HG02943 (cell line): ENCODE measurements around the gene TRIM2.
"Not testable (repeated sequence)": the region's sequence is repeated elsewhere in the genome, so short reads cannot be mapped to it uniquely, and the experiment has no call there.

Experiments used
- ATAC-seq: cut with Tn5 transposase; IDR thresholded peaks from one replicate; pipeline ENCODE4 v1.9.1; 2021; ENCODE audit warnings: mild to moderate bottlenecking, low read depth, moderate library complexity; ENCODE audit not compliant: unreplicated experiment

The TRIM2 gene

GRCh38 chr4:153204247-153204671, at the start of gene TRIM2:
Gene TRIM2 (plus strand): TSS chr4:153204443. CDS start chr4:153204531, 88 bp downstream.
- no peak for ATAC-seq

GRCh38 chr4:153155686-153156085, 48.6 kb upstream of the TRIM2 start:
- no peak for ATAC-seq

GRCh38 chr4:153156263-153156662, 48.0 kb upstream of the TRIM2 start:
- ATAC-seq, result no peak

DNA sequence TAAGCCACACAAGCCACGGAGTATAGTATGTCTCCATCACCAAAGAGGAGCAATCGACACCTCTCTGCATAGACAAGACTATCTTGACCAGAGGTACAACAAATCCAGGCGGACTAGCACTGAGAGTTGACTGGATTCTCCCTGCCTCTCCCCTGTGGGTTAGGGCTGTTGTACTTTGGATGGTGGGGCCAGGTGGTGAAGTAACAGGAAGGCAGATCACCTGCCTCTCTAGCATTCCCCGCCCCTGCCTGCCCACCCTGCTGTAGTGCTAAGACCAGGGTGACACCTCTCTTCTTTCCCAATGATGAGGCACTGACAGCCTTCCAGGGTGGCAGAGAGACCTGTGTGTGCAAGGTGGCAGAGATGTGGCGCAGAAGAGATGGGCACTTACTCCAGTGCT, 47.5 kb upstream of the TRIM2 start:
- no peak for ATAC-seq

DNA sequence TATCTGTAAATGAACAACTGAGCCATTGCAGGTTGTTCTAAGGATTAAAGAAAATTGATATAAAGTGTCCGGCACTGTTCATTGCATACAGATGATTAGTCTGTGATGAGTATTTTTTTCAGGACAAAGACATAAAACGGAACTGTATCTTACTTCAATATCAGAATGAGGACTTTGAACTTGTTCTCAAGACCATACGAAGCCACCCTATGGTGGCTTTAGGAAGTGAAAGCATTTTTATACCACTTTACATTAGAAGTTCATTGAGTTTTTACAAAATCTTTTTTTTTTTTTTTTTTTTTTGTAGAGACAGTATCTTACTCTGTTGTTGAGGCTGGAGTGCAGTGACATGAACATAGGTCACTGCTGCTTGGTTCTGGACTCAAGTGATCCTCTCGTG, 45.2 kb upstream of the TRIM2 start:
- ATAC-seq, result no peak

DNA sequence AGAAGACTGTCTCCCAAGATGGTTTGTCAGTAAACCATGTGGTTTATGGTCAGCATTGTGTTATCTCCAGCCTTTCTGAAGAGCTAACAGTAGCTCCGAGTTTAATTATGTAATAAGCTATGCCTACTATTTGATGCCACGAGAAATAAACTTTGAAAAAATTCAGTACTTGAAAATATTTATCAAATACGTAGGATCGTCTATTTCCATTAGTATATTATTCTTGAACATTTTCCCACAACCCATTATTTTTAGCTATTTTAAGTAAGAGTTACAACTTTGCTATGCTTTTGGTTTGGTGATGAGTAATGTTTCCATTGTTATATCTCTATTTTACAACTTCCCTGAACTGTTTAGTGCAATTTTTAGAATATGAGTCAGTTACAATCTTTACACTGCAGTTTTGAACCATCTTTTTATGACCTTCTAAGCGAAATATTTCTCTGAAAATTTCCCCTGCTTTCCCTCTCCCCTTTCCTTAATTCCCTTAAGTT, 44.5 kb upstream of the TRIM2 start:
- no peak for ATAC-seq

GRCh38 chr4:153160821-153161220, 43.4 kb upstream of the TRIM2 start:
- ATAC-seq, result no peak

DNA sequence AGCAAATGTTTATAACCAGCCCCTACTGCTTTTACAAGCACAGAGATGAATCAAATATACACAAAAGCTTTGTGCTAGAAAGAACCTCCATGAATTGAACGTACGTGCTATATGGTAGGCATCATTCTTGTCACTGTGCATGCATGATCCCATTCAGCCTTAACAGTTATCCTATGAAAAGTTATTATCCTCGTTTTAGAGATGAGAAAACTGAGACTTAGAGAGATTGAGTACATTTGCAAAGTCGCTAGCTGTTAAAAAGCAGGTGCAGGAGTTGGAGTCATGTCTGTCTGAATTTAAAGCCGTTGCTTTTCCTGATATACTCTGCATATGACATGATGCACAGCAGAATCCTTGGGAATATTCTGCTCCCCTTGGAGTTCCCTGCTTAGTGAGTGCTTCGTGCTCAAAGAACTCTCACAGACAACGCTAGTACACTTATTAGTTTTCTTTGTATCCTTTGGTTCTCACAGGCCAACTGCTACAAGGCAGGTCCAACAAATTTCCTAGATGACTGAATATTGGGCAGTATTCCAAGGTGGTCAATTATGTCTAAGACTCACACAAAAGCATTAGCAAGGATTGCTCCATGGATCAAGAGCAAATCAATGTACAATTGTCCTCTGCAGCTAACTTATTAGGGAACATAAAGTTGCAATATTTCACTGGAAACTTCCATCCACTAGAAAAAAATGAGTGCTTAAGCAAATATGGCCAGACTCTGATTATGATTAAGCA, 42.8 kb upstream of the TRIM2 start:
- no peak for ATAC-seq

GRCh38 chr4:153165236-153165635, 39.0 kb upstream of the TRIM2 start:
- not testable (repeated sequence) for ATAC-seq

- ATAC-seq, result no peak
These were observed 37.3 kb upstream of the TRIM2 start for GRCh38 chr4:153166716-153167501.

GRCh38 chr4:153169776-153170175, 34.5 kb upstream of the TRIM2 start:
- ATAC-seq, result no peak

DNA sequence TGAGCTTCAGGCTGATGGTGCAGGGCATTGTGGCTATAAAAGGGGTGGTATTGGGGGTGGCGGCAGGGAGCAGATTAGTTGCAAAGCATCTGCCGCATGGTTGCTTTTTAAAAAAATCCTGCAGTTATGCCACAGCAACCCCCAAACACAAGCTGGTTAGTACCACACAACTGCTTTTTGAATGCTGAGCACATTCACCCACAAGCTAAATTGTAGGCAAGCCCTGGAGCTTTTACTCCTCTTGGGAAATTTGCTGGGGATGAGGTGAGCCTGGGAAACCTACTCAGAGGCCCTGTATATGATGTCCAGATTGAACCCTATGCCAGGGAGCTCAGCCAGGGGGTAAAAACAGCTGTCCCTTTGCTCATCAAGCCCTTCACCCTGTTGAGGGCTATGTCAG, 33.8 kb upstream of the TRIM2 start:
- no peak for ATAC-seq

GRCh38 chr4:153174821-153175567, 29.2 kb upstream of the TRIM2 start:
- no peak for ATAC-seq

- ATAC-seq, result no peak
These were observed 27.3 kb upstream of the TRIM2 start for GRCh38 chr4:153176938-153177337.

- ATAC-seq, result no peak
These were observed 26.4 kb upstream of the TRIM2 start for GRCh38 chr4:153177841-153178240.

DNA sequence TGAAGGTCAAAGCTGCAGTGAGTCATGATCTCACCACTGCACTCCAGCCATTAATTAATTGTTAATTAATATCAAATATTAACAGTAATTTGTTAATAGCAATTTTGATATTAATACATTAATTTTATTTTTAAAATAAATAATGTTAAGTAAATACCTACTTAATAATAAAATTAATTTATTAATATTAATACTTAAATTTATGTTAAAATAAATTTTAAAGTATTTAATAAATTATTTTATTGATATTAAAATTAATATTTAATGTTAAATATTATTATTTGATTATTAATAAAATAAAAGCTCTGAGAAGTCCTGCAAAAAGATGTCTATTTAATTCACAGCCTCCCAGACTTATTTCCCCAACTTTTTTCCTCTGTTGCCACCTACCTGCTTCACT, 25.1 kb upstream of the TRIM2 start:
- no peak for ATAC-seq

DNA sequence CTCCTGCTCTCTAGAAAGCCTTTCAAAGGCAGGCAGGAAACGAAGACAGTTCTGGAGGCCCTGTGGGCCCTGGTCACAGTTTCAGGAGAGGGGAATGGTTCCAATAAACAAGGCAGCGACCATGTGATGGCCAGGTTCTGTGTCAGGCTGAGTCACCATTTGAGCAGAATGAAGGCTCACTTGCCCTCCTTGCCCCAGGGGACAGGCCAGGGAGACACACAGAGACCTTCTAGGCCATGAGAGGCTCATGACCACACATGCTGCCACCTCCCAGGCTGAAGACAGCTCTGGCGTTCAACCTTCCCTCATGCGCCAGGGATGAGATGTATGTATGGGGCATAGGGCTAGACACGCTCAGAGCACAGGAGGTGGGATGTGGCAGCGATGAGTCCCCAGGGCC, 22.9 kb upstream of the TRIM2 start:
- ATAC-seq, result no peak

DNA sequence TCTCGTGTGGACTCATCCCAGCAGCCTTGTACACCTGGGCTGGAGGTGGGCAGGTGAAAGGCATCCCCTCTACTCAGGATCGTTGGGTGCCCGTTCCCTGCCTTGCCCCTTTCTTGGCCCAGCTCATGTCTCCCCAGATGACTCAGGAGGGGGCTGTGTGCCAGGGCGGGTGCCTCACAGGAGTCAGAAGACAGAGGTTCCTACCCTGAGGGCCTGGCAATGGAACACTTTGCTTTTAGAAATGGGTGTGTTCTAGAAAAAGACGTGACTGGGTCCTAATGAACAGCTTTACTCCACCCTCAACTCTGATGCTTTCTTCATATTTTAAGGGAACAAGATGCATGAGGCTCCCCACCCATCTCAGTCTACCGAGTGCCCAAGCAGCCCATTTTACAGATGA, 22.5 kb upstream of the TRIM2 start:
- no peak for ATAC-seq

GRCh38 chr4:153183146-153183545, 21.1 kb upstream of the TRIM2 start:
- no peak for ATAC-seq

GRCh38 chr4:153185331-153185852, 18.9 kb upstream of the TRIM2 start:
- ATAC-seq, result no peak
